ENCODE results near the gene EIPR1.

The EIPR1 gene

DNA sequence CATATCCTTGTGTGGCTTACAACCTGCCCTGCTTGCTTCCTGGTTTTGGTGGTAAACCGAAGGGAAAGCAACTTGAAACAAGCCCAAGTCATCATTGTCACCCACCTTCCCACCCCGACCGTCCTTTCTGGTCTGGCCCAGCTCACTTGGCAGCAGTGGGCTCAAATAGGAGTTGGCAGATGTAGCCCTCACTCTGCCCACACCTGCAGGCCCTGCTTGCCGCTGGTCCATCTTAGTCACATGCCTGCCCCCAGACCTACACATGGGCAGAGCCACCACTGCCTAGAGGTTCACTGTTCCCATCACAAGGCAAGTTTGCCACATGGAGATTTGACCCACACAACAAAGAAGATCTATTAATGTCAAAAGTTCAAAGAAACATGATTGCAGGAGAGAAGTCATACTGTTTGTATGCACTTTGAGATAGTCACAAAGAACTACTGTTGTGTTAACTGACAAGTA, 9.3 kb downstream of the EIPR1 start:
- 100% methylated on average over 3 of the region's 4 CpGs for WGBS

GRCh38 chr2:3365219-3365618, 12.4 kb downstream of the EIPR1 start:
- Histone ChIP-seq H2AK5ac (ENCODE audit: low read length, severe bottlenecking) (no peak overlapping the region), H3K27me3 (ENCODE audit: control insufficient read depth in 1 of 2, insufficient read depth in 1 of 2, low read length in 2 of 2) (no peaks in the 10 kb centered on the region), H3K18ac (ENCODE audit: low read depth in 1 of 2, low read length in 2 of 2) (no peak overlapping the region), H3K4me1 (ENCODE audit: control insufficient read depth, insufficient read depth, low read depth, low read length) (no peaks in the 10 kb centered on the region), H3K9me3 (ENCODE audit: control insufficient read depth, low read length) (no peaks in the 10 kb centered on the region), H2AFZ (ENCODE audit: low read depth, low read length) (no peak overlapping the region), H3K79me1 (replicated peaks; ENCODE audit: low read length, poor library complexity, severe bottlenecking) (peaks cover 33% of the 10 kb centered on the region), H3K14ac (ENCODE audit: low read length in 2 of 2) (no peak overlapping the region), H2BK5ac (ENCODE audit: low read depth, low read length, poor library complexity, severe bottlenecking) (no peak overlapping the region), H4K91ac (ENCODE audit: low read length) (no peak overlapping the region), H3K23ac (ENCODE audit: low read length in 2 of 2) (no peak overlapping the region), H3K36me3 (ENCODE audit: control insufficient read depth in 1 of 2, insufficient read depth in 2 of 2, low read depth in 1 of 2, low read length in 2 of 2) (peaks cover 0 to 5% of the 10 kb centered on the region in 2 experiments), H3K4me2 (ENCODE audit: low read length, poor library complexity, severe bottlenecking) (no peak overlapping the region), H3K4me3 (ENCODE audit: insufficient read depth in 1 of 2, low read depth in 1 of 2, low read length in 2 of 2) (no peak overlapping the region), H3K27ac (ENCODE audit: low read length, poor library complexity, severe bottlenecking) (no peak overlapping the region), H4K8ac (ENCODE audit: low read length) (no peak overlapping the region), H3K4ac (ENCODE audit: low read depth in 1 of 2, low read length in 2 of 2) (no peak overlapping the region), H2BK120ac (ENCODE audit: low read depth, low read length) (no peak overlapping the region), H2BK12ac (ENCODE audit: low read length in 2 of 2) (no peak overlapping the region), H3K9ac (ENCODE audit: low read length) (no peak overlapping the region), H2BK15ac (ENCODE audit: low read depth, poor library complexity, severe bottlenecking) (no peak overlapping the region)
- WGBS = 94% methylated on average over 4 of the region's 5 CpGs
- no peak for DNase-seq

More for the DNA sequence above, 9.3 kb downstream of the EIPR1 start:
- no peak overlapping the region for H3K9ac ChIP-seq (ENCODE audit: low read length)
- H4K8ac ChIP-seq (ENCODE audit: low read length) = peak overlapping the region; percentile 40
- H3K4me3 ChIP-seq (ENCODE audit: insufficient read depth in 1 of 2, low read depth in 1 of 2, low read length in 2 of 2) = no peak overlapping the region
- H3K36me3 ChIP-seq (ENCODE audit: control insufficient read depth in 1 of 2, insufficient read depth in 2 of 2, low read depth in 1 of 2, low read length in 2 of 2) = peaks cover 0 to 5% of the 10 kb centered on the region in 2 experiments
- no peak overlapping the region for H3K27ac ChIP-seq (ENCODE audit: low read length, poor library complexity, severe bottlenecking)
- H2BK15ac ChIP-seq (ENCODE audit: low read depth, poor library complexity, severe bottlenecking) = no peak overlapping the region
- H2AK5ac ChIP-seq (ENCODE audit: low read length, severe bottlenecking) = no peak overlapping the region
- H3K27me3 ChIP-seq (ENCODE audit: control insufficient read depth in 1 of 2, insufficient read depth in 1 of 2, low read length in 2 of 2) = no peaks in the 10 kb centered on the region
- no peak overlapping the region for H2BK5ac ChIP-seq (ENCODE audit: low read depth, low read length, poor library complexity, severe bottlenecking)
- no peak overlapping the region for H3K4me2 ChIP-seq (ENCODE audit: low read length, poor library complexity, severe bottlenecking)
- no peak overlapping the region for H3K4ac ChIP-seq (ENCODE audit: low read depth in 1 of 2, low read length in 2 of 2)
- H3K4me1 ChIP-seq (ENCODE audit: control insufficient read depth, insufficient read depth, low read depth, low read length) = no peaks in the 10 kb centered on the region
- no peak for DNase-seq
- H3K18ac ChIP-seq (ENCODE audit: low read depth in 1 of 2, low read length in 2 of 2) = no peak overlapping the region
- no peak overlapping the region for H2BK12ac ChIP-seq (ENCODE audit: low read length in 2 of 2)
- no peak overlapping the region for H3K23ac ChIP-seq (ENCODE audit: low read length in 2 of 2)
- H2BK120ac ChIP-seq (ENCODE audit: low read depth, low read length) = no peak overlapping the region
- H2AFZ ChIP-seq (ENCODE audit: low read depth, low read length) = no peak overlapping the region
- H3K9me3 ChIP-seq (ENCODE audit: control insufficient read depth, low read length) = no peaks in the 10 kb centered on the region
- no peak overlapping the region for H4K91ac ChIP-seq (ENCODE audit: low read length)
- peaks cover 15% of the 10 kb centered on the region for H3K79me1 ChIP-seq (replicated peaks; ENCODE audit: low read length, poor library complexity, severe bottlenecking)
- H3K14ac ChIP-seq (ENCODE audit: low read length in 2 of 2) = no peak overlapping the region

DNA sequence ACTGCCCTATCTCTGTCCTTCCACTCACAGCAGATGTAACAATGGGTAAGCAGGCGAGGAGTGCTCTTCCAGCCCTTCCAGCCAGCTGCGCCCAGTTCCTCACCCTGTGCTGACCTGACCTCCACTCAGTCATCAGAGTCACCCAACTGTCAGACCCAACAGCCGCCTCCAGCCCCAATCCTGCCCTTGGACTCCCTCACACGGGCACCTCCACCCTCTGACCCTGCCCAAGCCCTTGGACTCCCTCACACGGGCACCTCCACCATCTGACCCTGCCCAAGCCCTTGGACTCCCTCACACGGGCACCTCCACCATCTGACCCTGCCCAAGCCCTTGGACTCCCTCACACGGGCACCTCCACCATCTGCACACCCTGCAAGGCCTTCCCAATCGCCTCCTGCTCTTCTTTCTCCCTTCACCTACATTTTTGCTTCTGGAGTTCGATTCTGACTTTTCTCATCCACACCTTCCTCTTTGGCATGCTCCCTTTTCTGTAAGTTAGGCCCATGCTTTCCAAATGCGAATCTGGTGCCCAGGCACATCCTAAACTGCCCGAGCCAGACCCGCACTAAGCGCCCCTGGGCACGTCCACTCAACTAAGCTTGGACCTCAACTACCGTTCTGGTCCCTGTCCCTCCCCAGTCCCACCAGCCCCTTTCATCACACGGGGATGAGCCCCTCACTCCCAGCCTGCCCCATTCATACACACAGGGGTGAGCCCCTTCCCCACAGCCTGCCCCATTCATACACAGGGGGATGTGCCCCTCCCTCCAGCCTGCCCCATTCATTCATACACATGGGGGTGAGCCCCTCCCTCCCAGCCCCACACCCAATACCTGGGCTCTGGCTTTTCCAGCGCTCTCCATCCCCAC, 15.9 kb downstream of the EIPR1 start:
- no peak overlapping the region for H3K9ac ChIP-seq (ENCODE audit: low read length)
- no peak overlapping the region for H3K23ac ChIP-seq (ENCODE audit: low read length in 2 of 2)
- no peak overlapping the region for H3K27ac ChIP-seq (ENCODE audit: low read length, poor library complexity, severe bottlenecking)
- no peaks in the 10 kb centered on the region for H3K27me3 ChIP-seq (ENCODE audit: control insufficient read depth in 1 of 2, insufficient read depth in 1 of 2, low read length in 2 of 2)
- H3K18ac ChIP-seq (ENCODE audit: low read depth in 1 of 2, low read length in 2 of 2) = no peak overlapping the region
- no peak overlapping the region for H4K91ac ChIP-seq (ENCODE audit: low read length)
- no peak for DNase-seq
- no peak overlapping the region for H4K8ac ChIP-seq (ENCODE audit: low read length)
- H3K4me3 ChIP-seq (ENCODE audit: insufficient read depth in 1 of 2, low read depth in 1 of 2, low read length in 2 of 2) = no peak overlapping the region
- H2AK5ac ChIP-seq (ENCODE audit: low read length, severe bottlenecking) = no peak overlapping the region
- no peak overlapping the region for H2BK15ac ChIP-seq (ENCODE audit: low read depth, poor library complexity, severe bottlenecking)
- H2AFZ ChIP-seq (ENCODE audit: low read depth, low read length) = no peak overlapping the region
- no peaks in the 10 kb centered on the region for H3K36me3 ChIP-seq (ENCODE audit: control insufficient read depth in 1 of 2, insufficient read depth in 2 of 2, low read depth in 1 of 2, low read length in 2 of 2)
- no peak overlapping the region for H2BK5ac ChIP-seq (ENCODE audit: low read depth, low read length, poor library complexity, severe bottlenecking)
- H3K9me3 ChIP-seq (ENCODE audit: control insufficient read depth, low read length) = no peaks in the 10 kb centered on the region
- no peak overlapping the region for H2BK120ac ChIP-seq (ENCODE audit: low read depth, low read length)
- peaks cover 37% of the 10 kb centered on the region for H3K79me1 ChIP-seq (replicated peaks; ENCODE audit: low read length, poor library complexity, severe bottlenecking)
- no peak overlapping the region for H3K4me2 ChIP-seq (ENCODE audit: low read length, poor library complexity, severe bottlenecking)
- no peak overlapping the region for H2BK12ac ChIP-seq (ENCODE audit: low read length in 2 of 2)
- no peaks in the 10 kb centered on the region for H3K4me1 ChIP-seq (ENCODE audit: control insufficient read depth, insufficient read depth, low read depth, low read length)
- no peak overlapping the region for H3K14ac ChIP-seq (ENCODE audit: low read length in 2 of 2)
- WGBS = 90% methylated on average over 17 of the region's 17 CpGs
- no peak overlapping the region for H3K4ac ChIP-seq (ENCODE audit: low read depth in 1 of 2, low read length in 2 of 2)

- Histone ChIP-seq H3K18ac (ENCODE audit: low read depth in 1 of 2, low read length in 2 of 2) (no peak overlapping the region), H3K36me3 (ENCODE audit: control insufficient read depth in 1 of 2, insufficient read depth in 2 of 2, low read depth in 1 of 2, low read length in 2 of 2) (peaks cover 8 to 15% of the 10 kb centered on the region in 2 experiments), H2BK5ac (ENCODE audit: low read depth, low read length, poor library complexity, severe bottlenecking) (no peak overlapping the region), H4K91ac (ENCODE audit: low read length) (no peak overlapping the region), H3K79me1 (replicated peaks; ENCODE audit: low read length, poor library complexity, severe bottlenecking) (peaks cover 50% of the 10 kb centered on the region), H3K27me3 (ENCODE audit: control insufficient read depth in 1 of 2, insufficient read depth in 1 of 2, low read length in 2 of 2) (no peaks in the 10 kb centered on the region), H4K8ac (ENCODE audit: low read length) (no peak overlapping the region), H2AFZ (ENCODE audit: low read depth, low read length) (no peak overlapping the region), H2BK120ac (ENCODE audit: low read depth, low read length) (no peak overlapping the region), H2BK15ac (ENCODE audit: low read depth, poor library complexity, severe bottlenecking) (no peak overlapping the region), H3K9me3 (ENCODE audit: control insufficient read depth, low read length) (no peaks in the 10 kb centered on the region), H3K4me2 (ENCODE audit: low read length, poor library complexity, severe bottlenecking) (no peak overlapping the region), H2BK12ac (ENCODE audit: low read length in 2 of 2) (no peak overlapping the region), H3K23ac (ENCODE audit: low read length in 2 of 2) (no peak overlapping the region), H3K4ac (ENCODE audit: low read depth in 1 of 2, low read length in 2 of 2) (no peak overlapping the region), H3K4me1 (ENCODE audit: control insufficient read depth, insufficient read depth, low read depth, low read length) (peaks cover 2% of the 10 kb centered on the region), H3K27ac (ENCODE audit: low read length, poor library complexity, severe bottlenecking) (no peak overlapping the region), H3K4me3 (ENCODE audit: insufficient read depth in 1 of 2, low read depth in 1 of 2, low read length in 2 of 2) (no peak overlapping the region), H3K9ac (ENCODE audit: low read length) (no peak overlapping the region), H2AK5ac (ENCODE audit: low read length, severe bottlenecking) (no peak overlapping the region), H3K14ac (ENCODE audit: low read length in 2 of 2) (no peak overlapping the region)
- no peak for DNase-seq
- 96% methylated on average over 8 of the region's 8 CpGs for WGBS
Measured at GRCh38 chr2:3357926-3358325, 19.7 kb downstream of the EIPR1 start.
